Measurements from ENCODE around the gene VEPH1. TPM values are rescaled to one million over a fixed set of nuclear protein-coding genes. Genes with fewer than 3 reads are reported as not detected.

Gene VEPH1
- total and polyA plus RNA-seq, 2 donors (not counting 1 experiment from before 2014, with no cell fraction given), result not detected

- WGBS (ENCODE audit: insufficient coverage), result 4% methylated on average over 19 of the region's 24 CpGs
- peaks cover 8% of the 10 kb centered on the region for H3K4me1 Mint-ChIP-seq
- H3K27me3 Mint-ChIP-seq, result peaks cover 52% of the 10 kb centered on the region
- Histone ChIP-seq H3K36me3 (replicated peaks in 1 of 2; ENCODE audit: control extremely low read depth in 1 of 2, control insufficient read depth in 1 of 2, extremely low read depth in 1 of 2, insufficient read depth in 2 of 2, low read length in 1 of 2) (no peaks in the 10 kb centered on the region), H3K27me3 (replicated peaks in 1 of 4; ENCODE audit: control extremely low read depth in 1 of 4, control insufficient read depth in 3 of 4, insufficient read depth in 4 of 4, low read length in 3 of 4) (peaks cover 0 to 11% (median 6%) of the 10 kb centered on the region in 4 experiments), H3K4me3 (ENCODE audit: control extremely low read depth in 1 of 5, extremely low read depth in 1 of 5, insufficient read depth in 1 of 5, low read depth in 2 of 5, low read length in 4 of 5) (no peak overlapping the region), H3K9ac (ENCODE audit: low read length) (no peak overlapping the region), H3K4me1 (ENCODE audit: control insufficient read depth in 2 of 2, insufficient read depth in 2 of 2, low read length in 2 of 2) (peaks cover 0 to 4% of the 10 kb centered on the region in 2 donors), H3K79me2 (ENCODE audit: control insufficient read depth, insufficient read depth, low read length) (no peaks in the 10 kb centered on the region), H3K9me3 (ENCODE audit: control extremely low read depth in 1 of 3, control insufficient read depth in 2 of 3, insufficient read depth in 1 of 3, low read length in 2 of 3) (no peaks in the 10 kb centered on the region), H2AFZ (ENCODE audit: insufficient read depth, low read depth, low read length, poor library complexity, severe bottlenecking) (peak overlapping the region; percentile 53), H3K27ac (ENCODE audit: low read length in 2 of 2) (no peak overlapping the region), H4K20me1 (ENCODE audit: control insufficient read depth, insufficient read depth, low read length, poor library complexity, severe bottlenecking) (no peaks in the 10 kb centered on the region), H3K4me2 (replicated peaks; ENCODE audit: low read depth, low read length, poor library complexity, severe bottlenecking) (peak overlapping the region; percentile 20)
- ChIA-PET CTCF (no interaction called here), POLR2A (no interaction called here)
- no peak overlapping the region for H3K4me3 Mint-ChIP-seq
- H3K9me3 Mint-ChIP-seq (ENCODE audit: insufficient read depth), result no peaks in the 10 kb centered on the region
- no peak for ATAC-seq (ENCODE audit: low read depth)
- intact Hi-C loops (cut with micrococcal nuclease), result no loop called here
- no peak for TF ChIP-seq CTCF (IDR thresholded peaks at IDR 0.05)
- TF ChIP-seq EZH2 (IDR thresholded peaks at IDR 0.05; ENCODE audit: borderline replicate concordance, insufficient read depth, low read depth, low read length, poor library complexity, severe bottlenecking), result no peak
- no peak overlapping the region for H3K27ac Mint-ChIP-seq
- no peak for DNase-seq
Observed at GRCh38 chr3:157499342-157499963, 3.8 kb downstream of the VEPH1 start.

GRCh38 chr3:157498371-157498770 lies 4.8 kb downstream of the VEPH1 start:
- H3K79me2 ChIP-seq (ENCODE audit: control insufficient read depth, insufficient read depth, low read length), result no peaks in the 10 kb centered on the region
- no peak overlapping the region for H3K4me3 ChIP-seq (ENCODE audit: control extremely low read depth in 1 of 5, extremely low read depth in 1 of 5, insufficient read depth in 1 of 5, low read depth in 2 of 5, low read length in 4 of 5)
- no peak overlapping the region for H3K9ac ChIP-seq (ENCODE audit: low read length)
- H3K27ac ChIP-seq (ENCODE audit: low read length in 2 of 2), result no peak overlapping the region
- no peak overlapping the region for H3K4me2 ChIP-seq (replicated peaks; ENCODE audit: low read depth, low read length, poor library complexity, severe bottlenecking)
- H3K9me3 Mint-ChIP-seq (ENCODE audit: insufficient read depth), result no peaks in the 10 kb centered on the region
- H3K27ac Mint-ChIP-seq, result no peak overlapping the region
- H3K9me3 ChIP-seq (ENCODE audit: control extremely low read depth in 1 of 3, control insufficient read depth in 2 of 3, insufficient read depth in 1 of 3, low read length in 2 of 3), result no peaks in the 10 kb centered on the region
- peaks cover 0 to 11% (median 6%) of the 10 kb centered on the region in 4 experiments for H3K27me3 ChIP-seq (replicated peaks in 1 of 4; ENCODE audit: control extremely low read depth in 1 of 4, control insufficient read depth in 3 of 4, insufficient read depth in 4 of 4, low read length in 3 of 4)
- peaks cover 0 to 4% of the 10 kb centered on the region in 2 donors for H3K4me1 ChIP-seq (ENCODE audit: control insufficient read depth in 2 of 2, insufficient read depth in 2 of 2, low read length in 2 of 2)
- POLR2A ChIA-PET, result no interaction called here
- no peak overlapping the region for H2AFZ ChIP-seq (ENCODE audit: insufficient read depth, low read depth, low read length, poor library complexity, severe bottlenecking)
- CTCF ChIA-PET, result no interaction called here
- peaks cover 51% of the 10 kb centered on the region for H3K27me3 Mint-ChIP-seq
- H3K4me3 Mint-ChIP-seq, result no peak overlapping the region
- TF ChIP-seq EZH2 (IDR thresholded peaks at IDR 0.05; ENCODE audit: borderline replicate concordance, insufficient read depth, low read depth, low read length, poor library complexity, severe bottlenecking) (no peak), CTCF (IDR thresholded peaks at IDR 0.05) (no peak)
- H3K36me3 ChIP-seq (replicated peaks in 1 of 2; ENCODE audit: control extremely low read depth in 1 of 2, control insufficient read depth in 1 of 2, extremely low read depth in 1 of 2, insufficient read depth in 2 of 2, low read length in 1 of 2), result no peaks in the 10 kb centered on the region
- H4K20me1 ChIP-seq (ENCODE audit: control insufficient read depth, insufficient read depth, low read length, poor library complexity, severe bottlenecking), result no peaks in the 10 kb centered on the region
- ATAC-seq (ENCODE audit: low read depth) (no peak), DNase-seq (no peak)
- intact Hi-C loops (cut with micrococcal nuclease), result no loop called here
- H3K4me1 Mint-ChIP-seq, result peaks cover 8% of the 10 kb centered on the region

Measured in B cell (primary cell).